ENCODE results near the gene SKP2. TPM values are rescaled to one million over a fixed set of nuclear protein-coding genes. Genes with fewer than 3 reads are reported as not detected.
A peak's percentile ranks its signal among the peaks of the same experiment; 100 is the strongest.

Gene SKP2
- 10 to 100 TPM; 10.3 to 41.5 (median 23.6) TPM for total RNA-seq

DNA sequence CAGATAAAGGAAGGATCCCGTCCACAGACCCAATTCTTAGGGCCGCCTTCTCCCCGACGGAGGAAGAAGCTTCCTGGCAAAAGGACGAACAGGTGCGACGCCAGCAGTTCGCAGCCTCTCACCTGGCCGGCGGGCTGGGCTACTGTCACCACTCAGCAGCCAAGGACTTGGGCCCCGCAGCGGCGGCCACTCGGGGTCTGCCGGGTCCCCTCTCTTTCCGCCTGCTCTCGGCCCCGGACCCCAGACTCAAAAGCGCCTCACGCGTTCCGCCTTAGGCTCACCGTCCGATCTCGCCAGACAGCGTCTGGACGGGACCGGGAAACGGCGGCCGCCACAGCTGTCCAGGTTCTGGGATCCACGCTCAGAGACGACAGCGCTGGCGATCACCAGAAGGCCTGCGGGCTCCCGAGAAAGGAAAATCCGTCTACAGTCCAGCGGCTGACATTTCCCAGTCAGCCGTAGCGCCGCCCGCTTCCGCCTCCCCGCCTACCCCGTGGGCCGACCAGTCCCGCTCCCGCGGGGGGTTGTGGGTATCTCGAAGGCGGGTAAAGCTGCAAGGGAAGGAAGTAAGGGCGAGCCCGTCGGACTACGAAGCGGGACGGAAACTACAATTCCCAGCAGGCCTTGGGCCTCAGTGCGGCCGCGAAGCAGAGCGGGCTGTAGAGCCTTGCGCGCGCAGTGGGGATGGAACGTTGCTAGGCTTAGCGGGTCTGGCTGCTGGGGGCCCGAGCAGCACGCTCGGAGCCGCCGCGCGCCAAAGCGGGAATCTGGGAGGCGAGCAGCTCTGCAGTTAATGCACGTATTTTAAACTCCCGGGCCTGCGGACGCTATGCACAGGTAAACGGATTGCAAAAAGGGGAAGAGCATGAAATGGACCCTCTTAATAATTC, at the start of gene SKP2, which contains the start of gene LMBRD2:
Gene SKP2, plus strand, starts transcription at position 678 of the 890 bp plus-strand sequence. Its CDS starts 152 bp downstream, at position 830.
Gene LMBRD2, minus strand, starts transcription at position 454 of the 890 bp plus-strand sequence. CDS start 8,538 bp downstream, outside the sequence.
- no peaks in the 10 kb centered on the region for H3K9me3 ChIP-seq
- H3K27ac ChIP-seq, result peak within 1 kb of the TSS; percentile 89 to 92 (median 91)
- 0% methylated on average over 6 to 16 of the region's 81 CpGs for WGBS, 2 donors
- peaks cover 0 to 20% (median 0%) of the 10 kb centered on the region in 3 donors for H3K36me3 ChIP-seq
- peak in 3 of 4 donors; percentile 34 to 79 (median 64) for TF ChIP-seq POLR2A (IDR thresholded peaks at IDR 0.05)
- TF ChIP-seq, protein P1, sequence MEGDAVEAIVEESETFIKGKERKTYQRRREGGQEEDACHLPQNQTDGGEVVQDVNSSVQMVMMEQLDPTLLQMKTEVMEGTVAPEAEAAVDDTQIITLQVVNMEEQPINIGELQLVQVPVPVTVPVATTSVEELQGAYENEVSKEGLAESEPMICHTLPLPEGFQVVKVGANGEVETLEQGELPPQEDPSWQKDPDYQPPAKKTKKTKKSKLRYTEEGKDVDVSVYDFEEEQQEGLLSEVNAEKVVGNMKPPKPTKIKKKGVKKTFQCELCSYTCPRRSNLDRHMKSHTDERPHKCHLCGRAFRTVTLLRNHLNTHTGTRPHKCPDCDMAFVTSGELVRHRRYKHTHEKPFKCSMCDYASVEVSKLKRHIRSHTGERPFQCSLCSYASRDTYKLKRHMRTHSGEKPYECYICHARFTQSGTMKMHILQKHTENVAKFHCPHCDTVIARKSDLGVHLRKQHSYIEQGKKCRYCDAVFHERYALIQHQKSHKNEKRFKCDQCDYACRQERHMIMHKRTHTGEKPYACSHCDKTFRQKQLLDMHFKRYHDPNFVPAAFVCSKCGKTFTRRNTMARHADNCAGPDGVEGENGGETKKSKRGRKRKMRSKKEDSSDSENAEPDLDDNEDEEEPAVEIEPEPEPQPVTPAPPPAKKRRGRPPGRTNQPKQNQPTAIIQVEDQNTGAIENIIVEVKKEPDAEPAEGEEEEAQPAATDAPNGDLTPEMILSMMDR (IDR thresholded peaks at IDR 0.05), result peak in 1 of 6 experiments; percentile 40
- H3K27me3 ChIP-seq, result no peaks in the 10 kb centered on the region
- peak within 1 kb of the TSS; percentile 89 to 95 (median 92) for H3K4me3 ChIP-seq
- peaks cover 0 to 66% (median 27%) of the 10 kb centered on the region in 3 donors for H3K4me1 ChIP-seq
- intact Hi-C loops (cut with DNase I), result no loop called here
- peak; percentile 92 for DNase-seq

DNA sequence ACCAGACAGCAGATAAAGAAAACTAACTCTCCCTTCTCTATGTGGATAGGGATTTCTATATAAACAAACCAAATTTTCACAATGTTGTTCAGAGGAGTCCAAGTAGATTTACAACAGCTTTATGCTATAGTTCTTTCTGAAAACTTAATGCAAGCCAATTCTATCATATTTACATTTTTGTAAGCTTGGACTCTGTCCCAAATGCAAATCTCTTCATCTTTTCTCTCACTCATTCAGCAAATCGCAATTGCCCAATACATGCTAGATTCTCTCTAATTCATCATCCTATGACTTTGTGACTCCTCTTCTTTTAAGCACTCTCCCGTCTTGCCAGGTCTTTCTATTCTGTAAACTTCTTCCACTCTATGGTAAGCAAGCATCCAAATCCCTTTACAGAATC, 46.1 kb upstream of the SKP2 start:
- H3K4me1 ChIP-seq, result no peaks in the 10 kb centered on the region
- no peak overlapping the region for H3K4me3 ChIP-seq
- H3K27ac ChIP-seq, result no peak overlapping the region
- no peak for TF ChIP-seq POLR2A (IDR thresholded peaks at IDR 0.05)
- TF ChIP-seq, protein P1 (IDR thresholded peaks at IDR 0.05), result no peak
- no peak for DNase-seq
- H3K27me3 ChIP-seq, result no peaks in the 10 kb centered on the region
- 57 to 88% methylated on average over 2 of the region's 2 CpGs for WGBS, 2 donors
- peaks cover 0 to 91% (median 5%) of the 10 kb centered on the region in 3 donors for H3K36me3 ChIP-seq
- H3K9me3 ChIP-seq, result no peaks in the 10 kb centered on the region
- intact Hi-C loops (cut with DNase I), result no loop called here

DNA sequence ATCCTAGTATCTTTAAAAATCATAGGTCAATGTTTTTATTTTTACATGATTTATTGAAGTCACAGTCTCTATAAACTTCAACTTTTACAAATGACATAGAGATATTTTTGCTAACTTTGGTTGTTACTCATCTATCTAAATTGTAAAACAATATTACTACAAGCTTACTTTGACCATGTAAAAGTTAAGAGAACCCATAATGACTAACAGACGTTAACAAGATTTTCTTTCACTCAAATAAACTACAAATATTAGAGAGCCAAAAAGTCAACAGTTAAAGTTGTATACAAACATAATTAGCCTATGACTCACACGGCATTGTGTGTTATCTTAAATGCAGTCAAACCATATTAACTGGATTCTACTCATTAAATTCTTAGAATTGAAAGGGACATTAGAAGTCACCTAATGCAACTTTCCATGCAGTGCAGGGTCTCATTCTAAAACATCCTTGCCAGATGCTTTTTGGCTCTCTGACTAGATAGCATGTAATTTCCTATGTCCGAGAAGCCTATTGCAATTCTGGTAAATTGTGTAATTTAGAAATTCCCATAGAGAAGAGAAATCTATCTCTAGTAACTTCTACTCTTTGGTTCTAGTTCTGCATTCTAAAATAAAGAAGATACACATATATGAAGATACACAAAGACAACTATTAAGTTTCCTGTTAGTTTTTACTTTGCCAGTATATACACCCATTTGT, 43.0 kb upstream of the SKP2 start:
- Histone ChIP-seq H3K27me3 (no peaks in the 10 kb centered on the region), H3K27ac (no peak overlapping the region), H3K4me1 (no peaks in the 10 kb centered on the region), H3K36me3 (peaks cover 0 to 97% (median 5%) of the 10 kb centered on the region in 3 donors), H3K4me3 (no peak overlapping the region), H3K9me3 (no peaks in the 10 kb centered on the region)
- TF ChIP-seq POLR2A (IDR thresholded peaks at IDR 0.05), result no peak
- TF ChIP-seq, protein P1 (IDR thresholded peaks at IDR 0.05), result no peak
- 69 to 75% methylated on average over 3 of the region's 3 CpGs for WGBS, 2 donors
- no peak for DNase-seq
- intact Hi-C loops (cut with DNase I), result no loop called here

DNA sequence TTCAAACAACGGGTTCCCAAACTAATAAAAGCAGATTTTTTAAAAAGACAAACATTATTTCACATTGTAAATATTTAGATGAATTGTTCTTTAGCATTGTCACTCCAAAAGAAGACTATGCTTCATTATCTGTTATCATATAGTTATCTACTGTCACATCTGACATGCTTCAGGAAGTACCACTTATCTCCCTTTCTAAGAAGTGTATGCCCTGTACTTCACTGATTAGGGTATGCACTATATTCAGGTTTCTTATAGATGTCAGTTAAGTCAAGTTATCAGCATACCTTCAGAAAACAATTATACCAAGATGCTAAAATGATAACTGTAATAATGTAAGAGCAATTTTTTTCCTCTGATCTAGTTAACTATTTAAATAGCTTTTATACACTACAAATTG, 40.7 kb upstream of the SKP2 start:
- TF ChIP-seq POLR2A (IDR thresholded peaks at IDR 0.05), result no peak
- H3K27me3 ChIP-seq, result no peaks in the 10 kb centered on the region
- intact Hi-C loops (cut with DNase I), result no loop called here
- H3K36me3 ChIP-seq, result peaks cover 0 to 97% (median 5%) of the 10 kb centered on the region in 3 donors
- H3K9me3 ChIP-seq, result no peaks in the 10 kb centered on the region
- WGBS, 2 donors, result 82 to 92% methylated on average over 1 of the region's 1 CpG
- no peaks in the 10 kb centered on the region for H3K4me1 ChIP-seq
- DNase-seq, result no peak
- no peak overlapping the region for H3K4me3 ChIP-seq
- no peak overlapping the region for H3K27ac ChIP-seq

DNA sequence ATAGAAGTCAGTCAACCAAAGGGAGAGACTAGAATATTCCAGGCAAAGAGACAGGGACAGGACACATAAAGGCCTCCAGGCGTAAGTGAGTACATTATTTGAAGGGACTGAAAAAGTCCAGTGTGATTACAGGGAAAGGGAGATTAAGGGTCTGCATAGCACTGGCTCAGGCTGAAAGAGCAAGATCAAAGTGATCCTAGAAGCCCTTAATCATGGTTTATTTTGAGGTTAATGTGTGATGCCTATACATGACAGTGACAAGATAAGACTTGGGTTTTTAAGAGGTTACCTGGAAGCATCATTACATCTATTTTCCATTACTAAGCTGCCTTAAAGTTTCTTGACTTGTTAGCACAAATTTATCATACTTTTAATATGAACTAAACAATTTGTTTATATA, 26.0 kb upstream of the SKP2 start:
- Histone ChIP-seq H3K36me3 (peaks cover 0 to 63% (median 0%) of the 10 kb centered on the region in 3 donors), H3K9me3 (no peaks in the 10 kb centered on the region), H3K4me3 (no peak overlapping the region), H3K4me1 (no peaks in the 10 kb centered on the region), H3K27ac (no peak overlapping the region), H3K27me3 (no peaks in the 10 kb centered on the region)
- no peak for DNase-seq
- TF ChIP-seq, protein P1 (IDR thresholded peaks at IDR 0.05), result no peak
- TF ChIP-seq POLR2A (IDR thresholded peaks at IDR 0.05), result no peak
- intact Hi-C loops (cut with DNase I), result no loop called here
- WGBS, 2 donors, result 89 to 90% methylated on average over 1 of the region's 1 CpG
